Ovary (tissue), 9 donors: ENCODE measurements around the gene WDR91. TPM values are rescaled to one million over a fixed set of nuclear protein-coding genes. Genes with fewer than 3 reads are reported as not detected.
A peak's percentile ranks its signal among the peaks of the same experiment; 100 is the strongest.

Source experiments
- DNase-seq, 5 donors: peaks; one replicate each; pipeline ENCODE4 v3.0.0-alpha.2; 2019 to 2020
- H3K27ac ChIP-seq, 2 donors: fragments of 200-600 bp; one replicate each; pipeline versions ENCODE4 v1.5.1 to v1.8.0; 2019 to 2022
- H3K27me3 ChIP-seq: fragments of 200-600 bp; one replicate; pipeline ENCODE4 v1.8.0; 2022
- H3K36me3 ChIP-seq: fragments of 200-600 bp; sonication (generic); one replicate; pipeline ENCODE4 v1.5.1; 2019
- H3K4me1 ChIP-seq: one replicate; pipeline ENCODE4 v1.8.1; 2013; ENCODE audit warnings: mild to moderate bottlenecking, moderate library complexity; ENCODE audit not compliant: insufficient read depth
- H3K4me3 ChIP-seq: fragments of 200-600 bp; sonication (generic); one replicate; pipeline ENCODE4 v1.5.1; 2017
- H3K9me3 ChIP-seq, 2 donors: fragments of 200-600 bp in 1 of 2; sonication (generic) in 1 of 2; one replicate each; pipeline versions ENCODE4 v1.5.1 to v1.8.1; 2013 to 2019; ENCODE audit warnings: mild to moderate bottlenecking in 1 of 2, moderate library complexity in 1 of 2
- CTCF ChIP-seq, 3 donors: fragments of 450-650 bp in 2 of 3; fragments of 200-600 bp in 1 of 3; IDR thresholded peaks; one replicate each; pipeline versions ENCODE4 v1.5.1 to v1.8.0; 2016 to 2022; ENCODE audit warnings: antibody characterized with exemption in 3 of 3, mild to moderate bottlenecking in 1 of 3
- EP300 ChIP-seq: sonication (generic); formaldehyde crosslinking; IDR thresholded peaks from one replicate; pipeline ENCODE4 v1.6.1; 2017; ENCODE audit warnings: antibody characterized with exemption
- POLR2A ChIP-seq: fragments of 450-650 bp; IDR thresholded peaks from one replicate; pipeline ENCODE4 v1.6.1; 2017; ENCODE audit warnings: antibody characterized with exemption, mild to moderate bottlenecking, moderate library complexity
- WGBS, 3 donors: extraction: QIAGEN DNeasy Blood & Tissue Kit in 1 of 3; methylation state at CpG; one replicate each; pipeline versions ENCODE4 v1.1.5 to v1.1.7; 2013 to 2017; 5-methylcytosine and 5-hydroxymethylcytosine counted together
- intact Hi-C, 4 donors: fragments of 100-400 bp; cut with DNase I; formaldehyde crosslinking; loops; one replicate each; pipeline versions ENCODE4 v1.11.0 to v1.15.1; 2022 to 2023
- polyA plus RNA-seq, 2 donors: library from polyadenylated mRNA; stranded (reverse); fragments of 200-250 nt in 1 of 2; fragments of 350-450 nt in 1 of 2; fragmentation: Illumina TruSeq in 1 of 2; extraction: RNeasy Lipid Tissue Mini Kit (QIAGEN cat#74804) in 1 of 2; gene quantifications; one replicate each; pipeline ENCODE4 v1.2.3, GENCODE V29; 2013 to 2014
- total RNA-seq, 7 donors: library from RNA; depleted of rRNA in 2 of 7; stranded (reverse); fragments of >200 nt in 2 of 7; fragmentation: NEBNext Ultra II Directional in 3 of 7; extraction: Animal tissue kit (Norgen Biotek cat#: 25700) in 3 of 7; gene quantifications; one replicate each; pipeline versions ENCODE4 v1.1.0 to v1.2.4, GENCODE V29; 2016 to 2023
- donor health status: DM: no; HTN: no; CAD: no; lungs with moderate emphysema.
- donor health status: DM: no; HTN: no; CAD: no.
- donor health status: Bipolar disorder and iron deficiency.
- donor health status: DM: yes; HTN: yes; CAD: no.
- donor health status: DM: no; HTN: no; CAD: no.
- donor health status: DM: yes; HTN: yes; CAD: no.

Gene WDR91
- total and polyA plus RNA-seq, 9 donors, result 12.6 to 56.3 (median 32.2) TPM

- Histone ChIP-seq H3K4me1 (peaks cover 4% of the 10 kb centered on the region), H3K27me3 (no peaks in the 10 kb centered on the region), H3K9me3 (no peaks in the 10 kb centered on the region), H3K36me3 (no peaks in the 10 kb centered on the region), H3K27ac (no peak overlapping the region), H3K4me3 (no peak overlapping the region)
- intact Hi-C loops, result no loop called here
- WGBS, 3 donors, result 95 to 97% (median 97%) methylated on average over 12 of the region's 12 CpGs
- TF ChIP-seq CTCF (IDR thresholded peaks at IDR 0.05) (no peak), POLR2A (no peak)
- DNase-seq, result peak in 1 of 5 donors; percentile 10
Measured at GRCh38 chr7:135188298-135188984, 22.9 kb downstream of the WDR91 start.

DNA sequence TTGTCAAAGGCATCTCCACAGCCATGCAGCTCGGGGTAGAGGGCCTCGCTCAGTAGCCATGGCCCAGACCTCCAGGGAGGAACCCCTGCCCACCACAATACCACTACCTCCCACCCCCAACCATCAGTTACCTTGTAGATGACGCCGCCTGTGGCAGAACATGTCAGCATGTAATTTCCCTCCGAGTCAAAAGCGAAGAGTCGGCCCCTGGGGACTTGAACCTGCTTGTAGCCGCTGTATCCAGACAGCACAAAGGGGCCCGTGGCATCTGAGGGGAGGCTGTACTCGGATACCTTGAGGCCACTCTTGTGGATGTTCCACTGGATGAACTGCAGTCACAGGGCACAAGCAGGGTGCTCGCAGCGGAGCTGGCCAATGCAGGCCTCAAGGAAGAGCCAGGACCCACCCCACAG, 24.5 kb downstream of the WDR91 start:
- intact Hi-C loops, result no loop called here
- 87 to 92% (median 90%) methylated on average over 12 of the region's 12 CpGs for WGBS, 3 donors
- no peaks in the 10 kb centered on the region for H3K9me3 ChIP-seq
- no peak for DNase-seq
- no peak for TF ChIP-seq EP300
- no peak for TF ChIP-seq CTCF (IDR thresholded peaks at IDR 0.05)
- TF ChIP-seq POLR2A, result no peak
- H3K36me3 ChIP-seq, result no peaks in the 10 kb centered on the region
- no peak overlapping the region for H3K27ac ChIP-seq
- H3K4me1 ChIP-seq, result no peaks in the 10 kb centered on the region
- H3K4me3 ChIP-seq, result no peak overlapping the region
- no peaks in the 10 kb centered on the region for H3K27me3 ChIP-seq

DNA sequence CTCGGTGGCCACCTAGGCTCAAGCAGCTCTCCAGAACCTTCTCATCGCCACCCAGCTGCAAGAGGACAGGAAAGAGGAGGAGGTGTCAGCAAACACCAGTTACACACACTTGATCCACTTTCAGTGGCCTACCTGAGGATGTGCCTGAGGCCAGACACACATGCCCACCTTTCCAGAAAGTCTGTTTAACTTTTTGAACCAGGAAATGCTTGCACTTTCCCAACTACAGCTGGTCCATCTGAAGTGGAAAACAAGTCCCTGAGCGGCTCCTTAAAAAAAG, 25.1 kb downstream of the WDR91 start:
- no peaks in the 10 kb centered on the region for H3K27me3 ChIP-seq
- intact Hi-C loops, result no loop called here
- no peaks in the 10 kb centered on the region for H3K9me3 ChIP-seq
- no peak overlapping the region for H3K27ac ChIP-seq
- TF ChIP-seq CTCF (IDR thresholded peaks at IDR 0.05), result no peak
- no peak for TF ChIP-seq EP300
- TF ChIP-seq POLR2A, result no peak
- H3K4me1 ChIP-seq, result no peaks in the 10 kb centered on the region
- H3K36me3 ChIP-seq, result no peaks in the 10 kb centered on the region
- DNase-seq, result no peak
- WGBS, 3 donors, result 96 to 98% (median 96%) methylated on average over 3 of the region's 3 CpGs
- H3K4me3 ChIP-seq, result no peak overlapping the region

DNA sequence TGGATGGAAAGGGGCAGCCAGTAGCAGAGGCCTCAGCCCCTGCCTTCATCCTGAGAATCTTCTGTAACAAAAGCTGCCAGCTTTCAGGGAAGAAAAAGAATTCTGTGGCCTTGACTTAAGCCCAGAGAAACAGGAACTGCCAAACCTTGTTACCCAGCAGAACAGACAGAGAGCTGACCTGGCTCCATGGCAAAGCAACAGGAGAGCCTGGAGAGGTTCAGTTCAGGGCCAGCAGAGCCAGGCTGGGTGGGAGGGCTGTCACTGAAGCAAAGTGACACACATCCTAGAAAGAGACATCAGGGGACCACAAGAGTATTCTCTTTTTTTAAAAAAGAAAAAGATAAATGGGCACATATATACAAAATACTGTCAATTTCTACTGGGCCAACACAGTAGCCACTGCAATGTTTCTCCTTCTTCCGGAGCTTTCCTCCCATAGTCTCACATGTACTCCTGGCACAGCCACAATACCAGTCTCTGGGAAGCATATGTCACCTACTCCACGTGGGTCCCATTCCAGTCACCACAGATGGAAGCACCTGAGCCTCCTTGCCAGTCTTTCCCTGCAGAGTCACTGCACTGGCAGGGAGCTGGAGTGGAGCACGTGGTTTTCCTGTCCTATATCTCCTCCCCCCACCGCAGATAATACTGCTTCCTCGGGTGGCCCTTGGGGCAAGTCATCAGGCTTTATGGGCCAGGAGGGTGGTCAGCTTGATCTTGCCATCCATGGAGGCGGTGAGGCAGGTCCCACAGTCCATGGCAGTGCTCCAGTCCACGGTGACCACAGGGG, 25.7 kb downstream of the WDR91 start:
- intact Hi-C loops, result no loop called here
- Histone ChIP-seq H3K36me3 (no peaks in the 10 kb centered on the region), H3K9me3 (no peaks in the 10 kb centered on the region), H3K27me3 (no peaks in the 10 kb centered on the region), H3K27ac (no peak overlapping the region), H3K4me3 (no peak overlapping the region), H3K4me1 (no peaks in the 10 kb centered on the region)
- peak in 1 of 5 donors; percentile 6 for DNase-seq
- TF ChIP-seq CTCF (IDR thresholded peaks at IDR 0.05), result no peak
- no peak for TF ChIP-seq EP300
- no peak for TF ChIP-seq POLR2A
- 81 to 85% (median 83%) methylated on average over 7 of the region's 7 CpGs for WGBS, 3 donors
